HG03469 (cell line): ENCODE data around the gene DMC1.
"Not testable (repeated sequence)": the region's sequence is repeated elsewhere in the genome, so short reads cannot be mapped to it uniquely, and the experiment has no call there.

ENCODE experiments used
- ATAC-seq: cut with Tn5 transposase; IDR thresholded peaks from one replicate; pipeline ENCODE4 v1.9.1; 2021; ENCODE audit warnings: mild to moderate bottlenecking, moderate library complexity, moderate number of reproducible peaks; ENCODE audit not compliant: unreplicated experiment

The DMC1 gene, protein sequence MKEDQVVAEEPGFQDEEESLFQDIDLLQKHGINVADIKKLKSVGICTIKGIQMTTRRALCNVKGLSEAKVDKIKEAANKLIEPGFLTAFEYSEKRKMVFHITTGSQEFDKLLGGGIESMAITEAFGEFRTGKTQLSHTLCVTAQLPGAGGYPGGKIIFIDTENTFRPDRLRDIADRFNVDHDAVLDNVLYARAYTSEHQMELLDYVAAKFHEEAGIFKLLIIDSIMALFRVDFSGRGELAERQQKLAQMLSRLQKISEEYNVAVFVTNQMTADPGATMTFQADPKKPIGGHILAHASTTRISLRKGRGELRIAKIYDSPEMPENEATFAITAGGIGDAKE

DNA sequence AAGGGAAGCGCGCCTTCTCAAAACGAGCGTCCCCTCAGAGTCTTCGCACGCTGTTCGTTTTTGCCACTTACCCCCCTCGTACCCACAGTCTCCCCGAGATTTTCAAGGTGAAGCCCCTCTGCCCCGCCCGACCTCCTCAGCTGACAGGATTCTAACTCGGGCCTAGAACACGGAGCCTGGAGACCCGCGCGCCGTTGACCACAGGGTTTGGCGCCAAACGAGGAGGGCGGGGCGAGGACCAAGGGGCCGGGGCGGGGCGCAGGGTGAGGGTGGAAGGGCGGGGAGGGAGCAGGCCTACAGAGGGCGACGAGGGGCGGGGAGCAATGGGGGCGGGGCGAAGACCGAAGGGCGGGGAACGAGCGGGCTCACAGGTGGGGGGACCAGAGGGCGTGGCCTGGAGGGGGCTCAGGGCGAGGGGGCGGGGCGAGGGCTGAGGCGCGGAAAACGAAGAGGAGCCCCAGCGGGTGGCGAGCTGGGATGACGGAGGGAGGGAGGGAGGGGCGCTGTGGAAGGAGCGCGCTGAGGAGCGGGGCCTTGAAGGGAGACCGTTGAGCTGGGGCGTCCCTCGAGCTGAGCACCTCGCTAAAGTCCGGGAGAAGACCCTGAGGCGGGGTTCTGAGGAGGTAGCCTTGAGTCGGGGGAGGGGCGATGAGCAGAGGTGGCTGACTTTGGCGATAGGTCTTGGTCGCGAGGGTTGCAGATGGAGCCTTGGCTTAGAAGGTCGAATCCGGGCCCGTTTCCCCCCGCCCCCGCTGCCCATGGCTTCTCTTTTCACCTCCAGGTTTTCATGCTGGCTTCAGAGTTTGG, at the start of gene DMC1:
Gene DMC1 (minus strand): TSS at position 212 of the 807 bp plus-strand sequence. CDS start 1,927 bp downstream, outside the sequence.
- ATAC-seq: no peak

DNA sequence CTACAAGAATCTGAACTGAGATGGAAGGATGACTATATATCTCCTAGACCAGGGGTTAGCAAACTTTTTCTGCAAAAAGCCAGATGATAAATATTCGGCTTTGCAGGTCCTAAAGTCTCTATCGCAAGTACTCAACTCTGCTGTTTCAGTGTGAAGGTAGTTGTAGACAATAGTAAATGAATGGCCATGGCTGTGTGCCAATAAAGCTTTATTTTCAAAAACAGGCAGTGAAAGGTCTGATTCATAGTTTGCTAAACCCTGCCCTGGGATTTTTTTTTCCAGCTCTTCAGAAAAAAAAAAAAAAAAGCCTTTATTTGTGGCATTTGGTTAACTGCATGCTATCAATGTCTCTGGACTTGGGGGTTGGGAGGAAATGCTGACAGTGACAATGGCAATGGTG, 48.7 kb upstream of the DMC1 start:
- no peak for ATAC-seq

DNA sequence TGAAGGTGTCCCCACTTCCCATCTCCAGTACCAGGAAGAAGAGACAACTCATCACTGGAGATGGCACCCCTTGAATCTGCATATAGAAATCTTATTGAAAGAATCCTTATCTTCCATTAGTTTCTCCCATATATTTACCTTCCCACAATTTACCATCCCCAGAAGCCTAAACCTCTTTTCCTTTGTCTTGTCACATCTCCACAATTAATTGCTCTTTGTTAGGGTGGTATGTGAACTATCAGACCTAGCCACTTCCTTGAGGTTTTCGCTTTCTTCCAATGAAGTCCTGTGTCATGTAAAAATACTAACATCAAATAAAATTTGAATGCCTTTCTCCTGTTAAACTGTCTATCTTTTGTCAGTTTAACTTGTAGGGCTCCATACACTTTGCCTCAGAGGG, 48.3 kb upstream of the DMC1 start:
- ATAC-seq: no peak

DNA sequence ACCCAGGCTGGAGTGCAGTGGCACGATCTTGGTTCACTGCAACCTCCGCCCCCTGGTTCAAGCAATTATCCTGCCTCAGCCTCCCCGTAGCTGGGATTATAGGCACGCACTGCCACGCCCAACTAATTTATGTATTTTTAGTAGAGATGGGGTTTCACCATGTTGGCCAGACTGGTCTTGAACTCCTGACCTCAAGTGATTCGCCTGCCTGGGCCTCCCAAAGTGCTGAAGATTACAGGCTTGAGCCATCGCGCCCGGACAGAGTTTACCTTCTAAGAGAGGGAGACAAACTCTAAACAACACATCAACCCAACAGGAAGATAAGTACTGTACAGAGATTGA, 45.1 kb upstream of the DMC1 start:
- ATAC-seq: not testable (repeated sequence)

DNA sequence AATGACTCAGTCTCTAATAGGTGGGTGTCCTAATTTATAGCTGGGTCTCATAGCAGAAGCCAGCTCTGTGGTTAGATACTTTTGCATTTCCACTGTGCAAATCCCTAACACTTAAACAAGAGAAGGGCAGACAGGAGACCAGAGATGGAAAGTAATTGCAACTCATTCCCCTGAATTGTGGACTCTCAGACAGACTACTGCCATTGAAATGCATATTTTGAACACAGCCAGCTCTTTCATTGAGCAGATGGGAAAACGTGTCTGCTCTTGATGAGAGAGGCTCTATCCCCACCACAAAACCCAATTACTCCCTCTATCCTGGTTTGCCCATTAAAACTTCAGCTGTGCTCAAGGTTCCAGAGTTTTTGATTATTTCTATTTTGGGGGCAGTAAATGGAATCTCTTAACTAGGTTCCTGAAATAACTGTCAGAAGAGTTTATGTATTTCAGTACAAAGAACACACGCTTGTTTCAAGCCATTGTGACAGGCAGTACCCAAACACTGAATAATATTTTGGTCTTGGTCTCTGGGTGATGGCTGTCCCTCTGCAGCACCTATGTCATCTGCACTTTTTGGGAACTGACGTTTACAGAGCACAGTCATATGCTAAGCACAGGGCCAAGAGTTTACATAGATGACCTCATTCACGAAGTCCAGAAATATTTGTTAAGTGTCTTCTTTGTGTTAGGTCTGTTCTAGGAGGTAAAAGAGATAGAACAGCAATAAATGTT, 44.5 kb upstream of the DMC1 start:
- ATAC-seq: no peak

DNA sequence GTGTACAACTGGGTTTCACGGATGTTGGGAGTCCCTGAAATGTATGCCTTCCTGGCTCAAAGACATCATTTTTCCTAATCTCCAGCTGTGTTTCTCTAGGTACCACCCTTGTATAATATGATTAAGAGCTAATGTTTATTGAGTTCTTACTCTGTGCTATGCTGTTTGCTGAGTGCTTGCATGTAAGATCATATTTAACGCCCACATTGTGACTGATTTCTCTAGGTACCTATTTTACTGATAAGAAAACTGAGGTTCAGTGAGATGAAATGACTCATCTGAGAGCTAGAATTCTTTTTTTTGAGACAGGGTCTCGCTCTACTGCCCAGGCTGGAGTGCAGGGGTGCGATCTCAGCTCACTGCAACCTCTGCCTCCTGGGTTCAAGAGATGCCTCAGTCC, 43.6 kb upstream of the DMC1 start:
- no peak for ATAC-seq

DNA sequence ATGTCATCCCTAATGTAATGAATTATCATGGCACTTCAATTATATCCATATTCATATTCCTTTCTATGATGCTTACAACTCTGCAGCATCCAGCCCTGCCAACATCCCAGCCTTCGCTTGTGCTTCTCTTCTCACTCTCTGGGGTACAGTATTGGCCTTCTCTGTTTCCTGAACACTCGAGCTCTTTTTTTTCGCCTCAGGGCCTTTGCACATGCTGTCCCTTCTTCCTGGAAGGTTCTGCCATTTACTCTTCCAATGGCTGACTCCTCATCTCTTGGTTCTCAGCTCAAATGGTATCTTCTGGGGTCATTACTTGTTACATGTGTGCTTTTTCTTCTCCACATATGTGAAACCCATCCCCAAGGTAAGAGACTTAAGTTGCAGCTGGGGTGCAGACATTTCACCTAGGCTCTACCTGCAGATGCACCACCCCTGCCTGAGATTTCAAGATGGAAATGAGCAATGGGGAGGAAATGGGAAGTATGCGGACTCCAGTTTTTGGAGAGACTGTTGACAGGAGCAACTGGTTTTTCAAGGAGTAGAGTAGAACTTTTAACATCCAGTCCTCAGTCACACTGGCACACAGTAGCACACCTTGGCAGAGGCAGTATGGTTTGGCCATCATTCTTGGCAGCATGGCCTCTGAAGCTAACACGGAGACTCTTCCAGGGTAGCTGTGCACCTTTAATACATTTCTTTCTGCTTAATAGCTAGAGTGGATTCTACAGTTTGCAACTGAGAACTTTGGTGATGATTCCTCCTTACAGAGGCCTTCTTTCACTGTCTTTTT, 42.4 kb upstream of the DMC1 start:
- no peak for ATAC-seq

DNA sequence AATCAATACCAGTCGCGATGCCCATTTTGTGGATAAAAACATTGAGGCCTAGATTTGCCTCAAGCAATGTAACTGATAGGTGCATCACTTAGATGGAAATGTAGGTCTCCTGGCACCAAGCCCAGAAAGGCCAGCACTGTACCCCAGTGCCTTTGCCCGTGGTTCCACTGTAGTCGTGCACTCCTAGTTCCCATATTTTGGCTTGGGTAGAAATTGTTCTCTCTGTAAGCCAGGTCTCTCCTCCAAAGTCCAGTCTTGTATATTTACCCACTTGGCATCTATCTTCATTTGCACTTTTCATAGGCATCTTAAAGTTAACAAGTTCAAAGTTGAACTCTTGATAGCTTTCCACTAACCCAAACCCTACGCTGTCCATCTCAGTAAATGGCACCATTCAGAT, 41.6 kb upstream of the DMC1 start:
- ATAC-seq: no peak

DNA sequence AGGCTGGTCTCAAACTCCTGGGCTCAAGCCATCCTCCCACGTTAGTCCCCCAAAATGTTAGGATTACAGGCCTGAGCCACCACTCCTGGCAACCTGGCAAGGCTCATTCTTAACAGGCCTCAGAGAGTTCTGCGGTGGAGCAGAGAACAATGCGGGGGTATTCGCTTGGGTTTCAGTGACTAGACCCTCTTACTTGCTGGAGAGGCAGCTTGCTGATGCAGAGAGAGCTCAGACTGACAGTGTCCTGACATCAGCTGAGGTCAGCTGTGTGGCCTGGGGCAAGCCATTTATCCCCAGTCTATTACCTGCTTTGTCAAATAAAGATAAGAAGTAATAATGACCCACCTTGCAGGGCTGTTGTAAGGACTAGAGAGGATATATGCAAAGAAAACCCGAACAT, 40.3 kb upstream of the DMC1 start:
- ATAC-seq: no peak

DNA sequence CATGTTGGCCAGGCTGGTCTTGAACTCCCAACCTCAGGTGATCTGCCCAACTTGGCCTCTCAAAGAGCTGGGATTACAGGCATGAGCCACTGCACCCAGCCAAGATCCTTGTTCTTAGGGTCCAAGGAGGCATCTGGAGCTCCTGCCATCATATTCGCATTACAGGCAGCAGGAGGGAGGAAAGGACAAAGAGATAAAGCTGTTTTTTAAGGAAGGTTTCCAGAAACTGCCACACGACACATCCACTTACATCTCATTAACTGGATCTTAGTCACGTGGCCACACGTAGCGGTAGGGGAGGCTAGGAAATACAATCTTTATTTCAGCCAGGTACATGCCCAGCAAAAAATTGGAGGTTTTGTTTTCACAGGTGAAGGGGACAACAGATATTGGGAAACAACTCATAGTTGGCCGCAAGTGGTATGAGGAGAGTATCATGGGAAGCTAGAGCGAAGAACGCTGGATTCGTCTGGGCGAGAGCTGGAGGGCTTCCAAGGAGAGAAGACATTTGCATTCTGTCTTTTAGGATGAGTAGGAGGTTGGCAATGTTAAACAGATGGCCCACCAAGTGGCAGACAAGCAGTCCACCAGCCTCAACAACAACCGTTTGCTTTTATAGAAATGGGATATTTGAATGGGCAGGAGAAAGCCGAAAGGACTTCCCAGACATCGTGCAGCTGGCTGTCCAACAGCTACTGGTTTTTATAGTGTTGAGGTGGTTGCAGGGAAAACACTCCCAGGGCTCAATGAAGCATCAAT, 39.2 kb upstream of the DMC1 start:
- no peak for ATAC-seq

DNA sequence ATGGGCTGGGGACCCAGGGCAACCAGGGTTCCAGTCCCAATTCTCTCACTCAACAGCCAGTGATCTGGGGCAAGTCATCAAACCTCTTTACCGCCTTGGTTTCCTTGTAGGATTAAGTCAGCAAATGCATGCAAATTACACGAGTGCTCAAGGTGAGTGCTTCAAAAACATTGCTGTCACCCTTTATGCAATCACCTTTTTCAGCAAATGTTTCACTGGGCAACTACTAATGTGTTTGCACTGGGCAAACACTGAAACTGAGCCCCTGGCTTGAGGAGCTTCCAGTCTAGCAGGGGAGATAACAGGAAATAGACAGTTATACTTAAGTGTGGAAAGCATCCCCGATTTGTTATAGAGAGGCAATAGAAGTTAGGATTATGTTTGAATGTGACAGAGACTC, 37.7 kb upstream of the DMC1 start:
- ATAC-seq: no peak

DNA sequence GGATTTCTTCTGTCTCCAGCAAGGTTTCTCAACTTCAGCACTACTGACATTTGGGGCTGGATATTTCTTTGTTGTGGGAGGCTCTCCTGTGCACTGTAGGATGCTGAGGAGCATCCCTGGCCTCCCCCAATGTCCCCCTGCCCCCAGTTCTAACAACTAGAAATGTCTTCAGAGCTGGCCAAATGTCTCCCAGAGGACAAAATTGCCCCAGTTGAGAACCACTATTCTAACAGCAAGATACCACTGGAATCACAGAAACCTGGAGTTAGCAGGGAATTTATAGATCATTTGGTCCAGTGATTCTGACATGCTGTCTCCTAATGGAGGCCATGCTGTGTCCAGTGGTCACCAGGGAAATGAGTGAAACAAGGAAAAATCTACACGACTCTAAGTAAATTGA, 32.2 kb upstream of the DMC1 start:
- no peak for ATAC-seq

DNA sequence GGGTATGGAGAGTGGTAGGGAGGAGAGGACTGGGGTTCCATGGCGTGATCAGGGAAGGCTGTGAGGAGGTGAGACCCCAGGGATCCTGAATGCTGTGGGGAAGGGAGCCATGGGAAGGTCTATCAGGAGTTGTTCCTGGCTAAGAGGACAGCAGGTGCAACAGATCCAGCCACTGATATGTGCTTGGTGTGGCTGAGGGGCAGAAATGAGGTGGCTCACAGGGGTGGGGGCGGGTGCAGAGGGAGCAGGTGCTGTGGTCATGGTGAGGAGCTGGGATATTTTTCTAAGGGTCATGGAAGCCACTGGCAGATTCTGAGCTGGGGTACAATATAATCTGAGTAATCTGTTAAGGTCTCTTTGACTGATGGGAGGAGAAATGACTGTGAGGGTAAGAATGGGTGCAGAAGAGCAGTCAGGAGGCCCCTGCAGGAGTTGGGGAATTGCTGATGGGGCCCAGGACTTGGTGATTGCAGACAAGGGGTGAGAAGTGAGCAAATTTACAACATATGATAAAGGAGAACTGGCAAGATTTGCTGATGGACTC, 31.3 kb upstream of the DMC1 start:
- ATAC-seq: no peak

DNA sequence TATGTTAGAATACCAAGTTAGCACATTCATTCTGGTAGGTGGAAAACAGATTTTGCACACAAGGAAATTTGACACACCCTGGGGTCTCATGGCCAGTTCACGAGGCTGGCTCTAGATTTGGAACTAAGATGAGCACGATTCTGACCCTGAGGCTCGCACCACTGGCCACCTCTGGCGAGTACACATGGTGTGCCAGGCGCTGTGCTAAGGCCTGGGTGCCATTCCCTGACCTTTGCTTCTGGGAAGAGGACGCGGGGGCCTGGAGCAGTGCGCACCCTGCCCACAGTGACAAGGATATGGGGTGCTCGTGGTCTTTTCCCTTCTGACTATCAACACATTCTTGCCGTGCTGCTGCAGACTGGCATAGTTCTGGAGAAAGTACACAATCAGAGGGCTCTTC, 29.5 kb upstream of the DMC1 start:
- ATAC-seq: no peak

DNA sequence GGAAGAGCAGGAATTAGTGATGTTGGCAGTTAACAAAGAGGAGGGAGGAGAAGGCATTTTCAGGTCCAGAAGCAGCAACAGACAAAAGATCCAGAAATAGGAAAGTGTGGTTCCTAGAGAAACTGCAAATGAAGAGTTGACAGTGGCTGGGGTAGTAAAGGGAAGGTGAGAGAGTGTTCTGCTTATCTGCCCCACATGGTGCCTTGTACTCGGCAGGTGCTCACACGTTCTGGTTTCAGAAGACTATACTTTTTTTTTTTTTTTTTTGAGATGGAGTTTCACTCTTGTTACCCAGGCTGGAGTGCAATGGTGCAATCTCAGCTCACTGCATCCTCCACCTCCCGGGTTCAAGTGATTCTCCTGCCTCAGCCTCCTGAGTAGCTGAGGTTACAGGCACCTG, 12.9 kb upstream of the DMC1 start:
- not testable (repeated sequence) for ATAC-seq

DNA sequence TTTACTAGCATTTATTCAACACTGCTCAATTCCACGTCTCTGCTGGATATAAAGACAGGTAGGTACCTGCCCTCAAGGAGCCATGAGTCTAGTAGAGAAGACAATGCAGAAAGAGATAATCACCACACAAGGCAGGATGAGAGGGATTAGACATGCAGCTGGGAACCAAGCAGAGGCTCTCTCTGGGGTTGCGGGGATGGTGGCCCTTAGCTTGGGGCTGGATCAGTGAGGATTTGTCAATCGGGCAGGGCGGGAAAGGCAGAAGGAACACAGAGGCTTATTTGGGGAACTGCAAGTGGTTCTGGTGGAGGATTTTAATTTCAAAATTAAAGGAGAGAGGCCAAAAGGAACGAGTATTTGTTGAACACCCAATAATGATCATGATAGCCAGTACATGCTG, 8.5 kb upstream of the DMC1 start:
- ATAC-seq: no peak

DNA sequence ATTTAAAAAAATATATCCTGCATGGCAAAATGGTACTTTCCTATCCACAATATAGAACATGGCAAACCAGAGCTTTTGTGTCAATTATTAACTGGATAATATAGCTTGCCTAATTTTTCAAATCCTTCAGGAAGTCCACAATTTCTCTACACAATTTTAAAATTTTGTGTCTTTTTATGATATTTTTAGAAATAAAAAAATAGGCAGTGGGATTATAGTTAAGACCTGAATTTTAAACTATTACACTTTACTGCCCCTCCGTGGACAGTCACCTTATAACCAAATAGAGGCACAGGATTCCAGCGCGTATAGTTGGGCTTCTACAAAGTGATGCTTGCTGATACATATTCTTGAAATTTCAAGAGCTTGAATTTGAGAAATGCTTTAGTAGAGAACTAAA, 2.1 kb upstream of the DMC1 start:
- ATAC-seq: no peak

DNA sequence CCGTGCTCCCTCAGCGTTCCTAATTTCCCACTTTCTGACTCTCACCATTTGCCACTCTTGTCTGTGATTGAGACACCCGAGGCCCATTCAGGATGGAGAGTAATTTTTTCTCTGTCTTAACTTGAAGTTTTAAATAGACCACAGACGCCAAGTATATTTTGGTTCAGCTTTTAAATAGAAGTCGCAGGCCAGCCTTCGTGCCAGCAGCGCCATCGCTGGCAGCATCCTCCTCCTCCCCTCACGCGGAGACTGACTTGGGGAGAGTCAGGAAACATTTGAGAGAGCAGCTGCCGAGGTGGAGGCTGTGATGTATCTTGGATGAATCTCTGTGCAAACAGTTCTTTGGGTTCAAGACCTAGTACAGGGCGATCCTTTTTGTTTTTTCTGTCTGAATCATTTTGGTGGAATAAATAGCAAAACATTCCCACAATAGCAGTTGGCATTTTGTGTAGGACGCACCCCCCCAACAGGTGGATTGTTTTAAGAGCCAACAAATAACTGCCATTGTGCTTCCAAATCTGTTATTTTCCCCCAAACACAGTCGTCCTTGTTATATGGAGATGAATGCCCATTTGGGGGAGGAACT, 889 bp upstream of the DMC1 start:
- no peak for ATAC-seq

DNA sequence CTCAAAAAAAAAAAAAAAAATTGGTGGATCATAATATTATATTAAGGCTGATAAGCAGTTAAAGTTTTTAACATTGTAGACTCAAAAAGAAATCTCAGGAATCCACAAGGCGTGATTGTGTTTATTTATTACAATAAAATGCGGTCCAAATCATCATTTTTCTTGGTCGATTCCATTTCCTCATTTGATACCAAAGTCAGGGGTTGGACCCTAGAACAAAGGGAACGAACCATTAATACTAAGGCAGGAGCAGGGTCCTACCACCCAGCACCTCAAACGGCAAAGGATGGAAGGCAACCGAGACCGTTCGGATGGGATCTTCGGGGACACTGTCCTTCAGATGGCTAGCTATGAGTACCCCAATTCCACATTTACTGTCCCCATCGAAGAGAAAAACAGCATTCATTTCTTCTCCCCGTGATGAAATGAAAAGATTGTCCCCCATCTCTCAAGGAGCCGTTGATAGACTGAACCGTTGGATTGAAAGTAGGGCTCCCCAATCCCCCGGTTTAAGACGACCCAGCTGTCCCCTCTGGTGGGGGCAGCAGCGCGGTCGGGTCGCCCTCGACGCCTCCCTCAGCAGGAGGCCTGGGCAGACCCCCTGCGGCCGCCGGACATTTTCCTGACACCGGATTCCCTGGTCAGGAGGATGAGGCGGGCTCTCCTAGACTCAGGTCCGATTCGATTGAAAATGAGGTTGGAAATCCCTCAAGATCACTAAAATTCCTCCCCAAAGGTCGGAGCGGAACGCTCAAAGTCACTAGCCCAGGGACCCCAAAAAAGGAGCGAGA, 607 bp downstream of the DMC1 start:
- no peak for ATAC-seq
